ENCODE measurements around the gene PLA2G4D. TPM values are rescaled to one million over a fixed set of nuclear protein-coding genes. Genes with fewer than 3 reads are reported as not detected.

The PLA2G4D gene
- polyA plus RNA-seq, 1 donor from 2014 or later = not detected

- H3K4me3 ChIP-seq (ENCODE audit: low read length) = no peak overlapping the region
- TF ChIP-seq POLR2AphosphoS5 (IDR thresholded peaks at IDR 0.05) (no peak), REST (IDR thresholded peaks at IDR 0.05; ENCODE audit: borderline replicate concordance) (no peak), CTCF (IDR thresholded peaks at IDR 0.05; ENCODE audit: poor library complexity, severe bottlenecking) (no peak), TAF1 (IDR thresholded peaks at IDR 0.05; ENCODE audit: low read depth) (no peak), RAD21 (conservative IDR thresholded peaks at IDR 0.05) (no peak), MXI1 (conservative IDR thresholded peaks at IDR 0.05; ENCODE audit: poor library complexity, severe bottlenecking) (no peak), EP300 (conservative IDR thresholded peaks at IDR 0.05; ENCODE audit: poor library complexity, severe bottlenecking) (no peak), SMC3 (conservative IDR thresholded peaks at IDR 0.05; ENCODE audit: poor library complexity) (no peak), EZH2 (IDR thresholded peaks at IDR 0.05; ENCODE audit: borderline replicate concordance, insufficient read depth, low read length, poor library complexity, severe bottlenecking) (no peak)
Observed at GRCh38 chr15:42135351-42135750, 41.0 kb upstream of the PLA2G4D start.

GRCh38 chr15:42134617-42135245 lies 40.4 kb upstream of the PLA2G4D start:
- Histone ChIP-seq H3K79me2 (replicated peaks; ENCODE audit: insufficient read depth, low read length) (no peaks in the 10 kb centered on the region), H3K27me3 (ENCODE audit: insufficient read depth, low read depth, low read length) (no peaks in the 10 kb centered on the region), H4K20me1 (ENCODE audit: insufficient read depth) (no peaks in the 10 kb centered on the region), H2AFZ (ENCODE audit: low read depth, low read length) (no peak overlapping the region), H3K9me3 (ENCODE audit: low read length) (no peaks in the 10 kb centered on the region), H3K27ac (ENCODE audit: low read length) (no peak overlapping the region), H3K9me2 (ENCODE audit: insufficient read depth, low read length) (no peaks in the 10 kb centered on the region), H3K9ac (ENCODE audit: low read length) (no peak overlapping the region), H3F3A (ENCODE audit: insufficient read depth, low read length, poor library complexity, severe bottlenecking) (no peaks in the 10 kb centered on the region), H3K4me2 (ENCODE audit: low read length) (no peak overlapping the region), H3K4me3 (ENCODE audit: low read length) (no peak overlapping the region), H3K36me3 (ENCODE audit: insufficient read depth, low read length) (no peaks in the 10 kb centered on the region)
- TF ChIP-seq MXI1 (conservative IDR thresholded peaks at IDR 0.05; ENCODE audit: poor library complexity, severe bottlenecking) = no peak

More at GRCh38 chr15:42135351-42135750, 41.0 kb upstream of the PLA2G4D start:
- Histone ChIP-seq H3F3A (ENCODE audit: insufficient read depth, low read length, poor library complexity, severe bottlenecking) (no peaks in the 10 kb centered on the region), H3K36me3 (ENCODE audit: insufficient read depth, low read length) (no peaks in the 10 kb centered on the region), H3K27me3 (ENCODE audit: insufficient read depth, low read depth, low read length) (no peaks in the 10 kb centered on the region), H3K27ac (ENCODE audit: low read length) (no peak overlapping the region), H2AFZ (ENCODE audit: low read depth, low read length) (no peak overlapping the region), H3K9ac (ENCODE audit: low read length) (no peak overlapping the region), H3K79me2 (replicated peaks; ENCODE audit: insufficient read depth, low read length) (no peaks in the 10 kb centered on the region), H3K9me2 (ENCODE audit: insufficient read depth, low read length) (no peaks in the 10 kb centered on the region), H3K9me3 (ENCODE audit: low read length) (no peaks in the 10 kb centered on the region), H4K20me1 (ENCODE audit: insufficient read depth) (no peaks in the 10 kb centered on the region), H3K4me2 (ENCODE audit: low read length) (no peak overlapping the region)
